ENCODE measurements around the gene C9orf72.

The C9orf72 gene

GRCh38 chr9:27518809-27519208, 54.5 kb downstream of the C9orf72 start:
- DNase-seq (ENCODE audit: low spot score): no peak
- no peak for TF ChIP-seq CTCF (IDR thresholded peaks at IDR 0.05; ENCODE audit: extremely low read depth, insufficient read depth, missing control alignments)
- in situ Hi-C loops (cut with MboI; ENCODE audit: low pct_unique_long_range_greater_than_20kb, low sequenced_read_pairs, unreplicated experiment): no loop called here

- DNase-seq (ENCODE audit: low spot score): no peak
- in situ Hi-C loops (cut with MboI; ENCODE audit: low pct_unique_long_range_greater_than_20kb, low sequenced_read_pairs, unreplicated experiment): no loop called here
- no peak for TF ChIP-seq CTCF (IDR thresholded peaks at IDR 0.05; ENCODE audit: extremely low read depth, insufficient read depth, missing control alignments)
Measured at GRCh38 chr9:27518006-27518405, 55.3 kb downstream of the C9orf72 start.

- in situ Hi-C loops (cut with MboI; ENCODE audit: low pct_unique_long_range_greater_than_20kb, low sequenced_read_pairs, unreplicated experiment): no loop called here
- no peak for DNase-seq (ENCODE audit: low spot score)
- no peak for TF ChIP-seq CTCF (IDR thresholded peaks at IDR 0.05; ENCODE audit: extremely low read depth, insufficient read depth, missing control alignments)
Measured at GRCh38 chr9:27514551-27514950, 58.7 kb downstream of the C9orf72 start.

GRCh38 chr9:27511771-27512170, 61.5 kb downstream of the C9orf72 start:
- DNase-seq (ENCODE audit: low spot score): no peak
- no peak for TF ChIP-seq CTCF (IDR thresholded peaks at IDR 0.05; ENCODE audit: extremely low read depth, insufficient read depth, missing control alignments)
- in situ Hi-C loops (cut with MboI; ENCODE audit: low pct_unique_long_range_greater_than_20kb, low sequenced_read_pairs, unreplicated experiment): no loop called here

GRCh38 chr9:27510780-27511179, 62.5 kb downstream of the C9orf72 start:
- in situ Hi-C loops (cut with MboI; ENCODE audit: low pct_unique_long_range_greater_than_20kb, low sequenced_read_pairs, unreplicated experiment): no loop called here
- no peak for DNase-seq (ENCODE audit: low spot score)
- no peak for TF ChIP-seq CTCF (IDR thresholded peaks at IDR 0.05; ENCODE audit: extremely low read depth, insufficient read depth, missing control alignments)

GRCh38 chr9:27506981-27507380, 66.3 kb downstream of the C9orf72 start:
- DNase-seq (ENCODE audit: low spot score): no peak
- no peak for TF ChIP-seq CTCF (IDR thresholded peaks at IDR 0.05; ENCODE audit: extremely low read depth, insufficient read depth, missing control alignments)
- in situ Hi-C loops (cut with MboI; ENCODE audit: low pct_unique_long_range_greater_than_20kb, low sequenced_read_pairs, unreplicated experiment): no loop called here

- TF ChIP-seq CTCF (IDR thresholded peaks at IDR 0.05; ENCODE audit: extremely low read depth, insufficient read depth, missing control alignments): no peak
- DNase-seq (ENCODE audit: low spot score): no peak
- in situ Hi-C loops (cut with MboI; ENCODE audit: low pct_unique_long_range_greater_than_20kb, low sequenced_read_pairs, unreplicated experiment): no loop called here
Measured at GRCh38 chr9:27505744-27506161, 67.5 kb downstream of the C9orf72 start.

Measured in GM13977 (cell line).